ENCODE results near the gene SLC22A1.

SLC22A1 gene

DNA sequence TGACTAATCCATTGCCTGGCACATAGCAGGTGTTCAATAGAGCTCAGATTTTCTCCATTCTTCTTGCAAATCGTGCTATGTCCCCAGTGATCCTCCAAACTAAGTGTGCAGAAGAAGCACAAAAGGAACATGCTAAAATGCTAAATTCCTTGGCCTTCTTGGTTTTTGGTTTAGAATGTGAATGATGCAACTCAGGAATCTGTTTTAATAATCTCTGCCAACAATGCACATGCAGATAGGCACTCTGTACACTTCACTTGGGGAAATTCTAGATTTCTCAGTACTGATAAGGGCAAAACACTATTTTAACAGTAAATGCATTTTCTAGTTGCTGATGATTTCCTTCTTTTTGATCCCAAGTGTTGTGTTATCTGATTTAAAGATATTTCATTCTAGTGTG, 35.2 kb downstream of the SLC22A1 start:
- H3K27me3 ChIP-seq (ENCODE audit: control insufficient read depth in 1 of 2, insufficient read depth in 1 of 2, low read length in 2 of 2) = no peaks in the 10 kb centered on the region
- H3K9me3 ChIP-seq (ENCODE audit: control insufficient read depth, low read length) = peaks cover 11% of the 10 kb centered on the region
- WGBS = 67% methylated on average over 1 of the region's 1 CpG
- H3K27ac ChIP-seq (ENCODE audit: low read length, poor library complexity, severe bottlenecking) = no peak overlapping the region
- no peak overlapping the region for H4K8ac ChIP-seq (ENCODE audit: low read length)
- H2BK15ac ChIP-seq (ENCODE audit: low read depth, poor library complexity, severe bottlenecking) = no peak overlapping the region
- H3K79me1 ChIP-seq (replicated peaks; ENCODE audit: low read length, poor library complexity, severe bottlenecking) = no peaks in the 10 kb centered on the region
- H3K9ac ChIP-seq (ENCODE audit: low read length) = no peak overlapping the region
- no peak overlapping the region for H2AK5ac ChIP-seq (ENCODE audit: low read length, severe bottlenecking)
- no peaks in the 10 kb centered on the region for H3K4me1 ChIP-seq (ENCODE audit: control insufficient read depth, insufficient read depth, low read depth, low read length)
- H3K4me3 ChIP-seq (ENCODE audit: insufficient read depth in 1 of 2, low read depth in 1 of 2, low read length in 2 of 2) = no peak overlapping the region
- no peak overlapping the region for H3K18ac ChIP-seq (ENCODE audit: low read depth in 1 of 2, low read length in 2 of 2)
- no peak overlapping the region for H2BK5ac ChIP-seq (ENCODE audit: low read depth, low read length, poor library complexity, severe bottlenecking)
- H2BK12ac ChIP-seq (ENCODE audit: low read length in 2 of 2) = no peak overlapping the region
- H3K23ac ChIP-seq (ENCODE audit: low read length in 2 of 2) = no peak overlapping the region
- H2BK120ac ChIP-seq (ENCODE audit: low read depth, low read length) = no peak overlapping the region
- DNase-seq = no peak
- no peak overlapping the region for H3K14ac ChIP-seq (ENCODE audit: low read length in 2 of 2)
- peaks cover 8 to 28% of the 10 kb centered on the region in 2 experiments for H3K36me3 ChIP-seq (ENCODE audit: control insufficient read depth in 1 of 2, insufficient read depth in 2 of 2, low read depth in 1 of 2, low read length in 2 of 2)
- H4K91ac ChIP-seq (ENCODE audit: low read length) = no peak overlapping the region
- no peak overlapping the region for H2AFZ ChIP-seq (ENCODE audit: low read depth, low read length)
- no peak overlapping the region for H3K4ac ChIP-seq (ENCODE audit: low read depth in 1 of 2, low read length in 2 of 2)
- no peak overlapping the region for H3K4me2 ChIP-seq (ENCODE audit: low read length, poor library complexity, severe bottlenecking)

DNA sequence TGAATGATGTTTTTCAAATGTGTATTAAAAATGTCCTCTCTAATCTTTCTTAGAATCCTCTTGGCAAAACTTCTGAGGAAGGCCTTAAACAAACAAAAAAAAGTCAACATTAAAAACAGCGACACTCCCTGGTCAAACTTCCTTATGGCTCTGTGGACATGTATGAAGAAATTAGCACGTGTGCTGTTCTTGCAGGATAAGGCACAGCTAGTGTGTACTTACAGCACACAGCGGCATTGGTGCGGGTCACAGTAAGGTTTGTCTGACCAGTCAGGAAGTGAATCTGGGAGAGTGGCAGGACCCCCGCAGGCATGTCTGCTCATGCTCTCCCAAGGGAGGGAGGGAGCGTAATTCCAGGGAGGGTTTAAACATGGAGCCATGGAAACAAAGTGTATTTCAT, 38.8 kb downstream of the SLC22A1 start:
- Histone ChIP-seq H3K9ac (ENCODE audit: low read length) (no peak overlapping the region), H3K4me2 (ENCODE audit: low read length, poor library complexity, severe bottlenecking) (no peak overlapping the region), H3K18ac (ENCODE audit: low read depth in 1 of 2, low read length in 2 of 2) (no peak overlapping the region), H3K9me3 (ENCODE audit: control insufficient read depth, low read length) (no peaks in the 10 kb centered on the region), H2BK12ac (ENCODE audit: low read length in 2 of 2) (no peak overlapping the region), H3K23ac (ENCODE audit: low read length in 2 of 2) (no peak overlapping the region), H2BK5ac (ENCODE audit: low read depth, low read length, poor library complexity, severe bottlenecking) (no peak overlapping the region), H3K14ac (ENCODE audit: low read length in 2 of 2) (no peak overlapping the region), H2AFZ (ENCODE audit: low read depth, low read length) (no peak overlapping the region), H3K4me3 (ENCODE audit: insufficient read depth in 1 of 2, low read depth in 1 of 2, low read length in 2 of 2) (no peak overlapping the region), H2BK120ac (ENCODE audit: low read depth, low read length) (no peak overlapping the region), H3K36me3 (ENCODE audit: control insufficient read depth in 1 of 2, insufficient read depth in 2 of 2, low read depth in 1 of 2, low read length in 2 of 2) (peaks cover 8 to 15% of the 10 kb centered on the region in 2 experiments), H2BK15ac (ENCODE audit: low read depth, poor library complexity, severe bottlenecking) (no peak overlapping the region), H2AK5ac (ENCODE audit: low read length, severe bottlenecking) (no peak overlapping the region), H3K27me3 (ENCODE audit: control insufficient read depth in 1 of 2, insufficient read depth in 1 of 2, low read length in 2 of 2) (no peaks in the 10 kb centered on the region), H3K4me1 (ENCODE audit: control insufficient read depth, insufficient read depth, low read depth, low read length) (no peaks in the 10 kb centered on the region), H3K79me1 (replicated peaks; ENCODE audit: low read length, poor library complexity, severe bottlenecking) (no peaks in the 10 kb centered on the region), H3K4ac (ENCODE audit: low read depth in 1 of 2, low read length in 2 of 2) (no peak overlapping the region), H4K8ac (ENCODE audit: low read length) (no peak overlapping the region), H4K91ac (ENCODE audit: low read length) (no peak overlapping the region), H3K27ac (ENCODE audit: low read length, poor library complexity, severe bottlenecking) (no peak overlapping the region)
- no peak for DNase-seq
- 85% methylated on average over 6 of the region's 6 CpGs for WGBS

DNA sequence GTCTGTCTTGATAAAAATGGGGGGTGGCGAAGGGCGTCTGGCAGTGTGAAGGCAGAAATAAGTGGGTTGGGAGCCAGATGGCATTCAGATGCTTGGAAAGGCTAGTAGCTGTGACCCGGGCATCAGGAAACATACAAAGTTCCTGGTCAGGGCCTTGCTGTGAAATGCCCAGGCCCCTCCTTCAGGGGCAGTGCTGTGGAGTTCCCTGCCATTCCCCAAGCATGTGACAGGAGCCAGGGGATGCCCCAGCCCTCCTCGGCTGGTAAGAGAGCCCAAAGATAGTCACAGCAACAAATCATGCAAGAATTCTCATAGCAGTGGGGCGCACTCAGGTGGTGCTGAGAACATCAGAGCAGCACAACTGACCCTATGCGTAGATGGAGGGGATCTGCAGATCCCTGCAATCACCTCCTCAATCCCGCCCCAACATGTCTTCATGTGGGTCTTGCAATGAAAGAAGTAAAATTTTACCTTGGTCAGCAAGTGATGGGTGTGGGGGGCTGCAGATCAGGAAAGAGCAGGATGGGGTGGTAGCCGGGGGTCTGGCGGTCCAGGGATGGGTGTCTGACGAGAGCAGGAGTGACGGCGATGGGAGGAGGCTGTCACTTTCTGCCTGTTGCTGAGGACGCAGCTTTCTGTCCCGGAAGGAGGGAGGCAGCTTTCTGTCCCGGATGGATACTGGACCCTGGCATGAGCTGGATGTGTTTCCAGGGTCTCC, 39.5 kb downstream of the SLC22A1 start:
- Histone ChIP-seq H3K79me1 (replicated peaks; ENCODE audit: low read length, poor library complexity, severe bottlenecking) (no peaks in the 10 kb centered on the region), H2AFZ (ENCODE audit: low read depth, low read length) (no peak overlapping the region), H2BK12ac (ENCODE audit: low read length in 2 of 2) (no peak overlapping the region), H3K4me2 (ENCODE audit: low read length, poor library complexity, severe bottlenecking) (no peak overlapping the region), H2BK5ac (ENCODE audit: low read depth, low read length, poor library complexity, severe bottlenecking) (no peak overlapping the region), H3K27ac (ENCODE audit: low read length, poor library complexity, severe bottlenecking) (no peak overlapping the region), H3K9me3 (ENCODE audit: control insufficient read depth, low read length) (no peaks in the 10 kb centered on the region), H3K4ac (ENCODE audit: low read depth in 1 of 2, low read length in 2 of 2) (no peak overlapping the region), H3K27me3 (ENCODE audit: control insufficient read depth in 1 of 2, insufficient read depth in 1 of 2, low read length in 2 of 2) (no peaks in the 10 kb centered on the region), H3K4me3 (ENCODE audit: insufficient read depth in 1 of 2, low read depth in 1 of 2, low read length in 2 of 2) (no peak overlapping the region), H3K23ac (ENCODE audit: low read length in 2 of 2) (no peak overlapping the region), H3K4me1 (ENCODE audit: control insufficient read depth, insufficient read depth, low read depth, low read length) (peaks cover under 1% of the 10 kb centered on the region), H4K8ac (ENCODE audit: low read length) (no peak overlapping the region), H2AK5ac (ENCODE audit: low read length, severe bottlenecking) (no peak overlapping the region), H3K9ac (ENCODE audit: low read length) (no peak overlapping the region), H2BK120ac (ENCODE audit: low read depth, low read length) (no peak overlapping the region), H4K91ac (ENCODE audit: low read length) (no peak overlapping the region), H3K14ac (ENCODE audit: low read length in 2 of 2) (no peak overlapping the region), H3K18ac (ENCODE audit: low read depth in 1 of 2, low read length in 2 of 2) (no peak overlapping the region), H2BK15ac (ENCODE audit: low read depth, poor library complexity, severe bottlenecking) (no peak overlapping the region), H3K36me3 (ENCODE audit: control insufficient read depth in 1 of 2, insufficient read depth in 2 of 2, low read depth in 1 of 2, low read length in 2 of 2) (peaks cover 5 to 15% of the 10 kb centered on the region in 2 experiments)
- WGBS = 89% methylated on average over 14 of the region's 15 CpGs
- DNase-seq = no peak

DNA sequence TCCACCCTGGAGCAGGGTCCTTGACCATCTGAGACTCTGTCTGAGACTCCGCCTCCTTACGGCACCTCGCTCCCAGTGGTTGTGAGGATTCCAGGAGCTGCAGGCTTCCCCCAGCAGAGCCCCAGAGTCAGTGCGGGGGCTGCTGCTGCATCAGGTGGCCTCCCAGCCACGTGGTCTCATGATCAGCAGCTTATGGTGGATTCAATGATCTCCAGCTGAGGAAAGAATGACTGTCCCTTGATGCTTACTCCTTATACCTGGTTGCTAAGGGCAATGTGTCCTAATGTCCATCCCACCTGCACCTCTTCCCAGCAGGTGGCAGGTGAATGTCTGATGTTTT, 40.0 kb downstream of the SLC22A1 start:
- no peak overlapping the region for H2BK12ac ChIP-seq (ENCODE audit: low read length in 2 of 2)
- H2BK5ac ChIP-seq (ENCODE audit: low read depth, low read length, poor library complexity, severe bottlenecking) = no peak overlapping the region
- H4K91ac ChIP-seq (ENCODE audit: low read length) = no peak overlapping the region
- H3K4me1 ChIP-seq (ENCODE audit: control insufficient read depth, insufficient read depth, low read depth, low read length) = peaks cover 5% of the 10 kb centered on the region
- H3K18ac ChIP-seq (ENCODE audit: low read depth in 1 of 2, low read length in 2 of 2) = no peak overlapping the region
- no peak overlapping the region for H3K27ac ChIP-seq (ENCODE audit: low read length, poor library complexity, severe bottlenecking)
- H2BK120ac ChIP-seq (ENCODE audit: low read depth, low read length) = no peak overlapping the region
- no peaks in the 10 kb centered on the region for H3K79me1 ChIP-seq (replicated peaks; ENCODE audit: low read length, poor library complexity, severe bottlenecking)
- peaks cover 5 to 10% of the 10 kb centered on the region in 2 experiments for H3K36me3 ChIP-seq (ENCODE audit: control insufficient read depth in 1 of 2, insufficient read depth in 2 of 2, low read depth in 1 of 2, low read length in 2 of 2)
- no peak overlapping the region for H3K4ac ChIP-seq (ENCODE audit: low read depth in 1 of 2, low read length in 2 of 2)
- H3K9ac ChIP-seq (ENCODE audit: low read length) = no peak overlapping the region
- WGBS = 80% methylated on average over 5 of the region's 5 CpGs
- H3K23ac ChIP-seq (ENCODE audit: low read length in 2 of 2) = no peak overlapping the region
- no peak overlapping the region for H3K4me2 ChIP-seq (ENCODE audit: low read length, poor library complexity, severe bottlenecking)
- no peak overlapping the region for H3K14ac ChIP-seq (ENCODE audit: low read length in 2 of 2)
- no peak for DNase-seq
- no peaks in the 10 kb centered on the region for H3K27me3 ChIP-seq (ENCODE audit: control insufficient read depth in 1 of 2, insufficient read depth in 1 of 2, low read length in 2 of 2)
- H3K9me3 ChIP-seq (ENCODE audit: control insufficient read depth, low read length) = no peaks in the 10 kb centered on the region
- no peak overlapping the region for H3K4me3 ChIP-seq (ENCODE audit: insufficient read depth in 1 of 2, low read depth in 1 of 2, low read length in 2 of 2)
- H4K8ac ChIP-seq (ENCODE audit: low read length) = no peak overlapping the region
- H2AK5ac ChIP-seq (ENCODE audit: low read length, severe bottlenecking) = no peak overlapping the region
- no peak overlapping the region for H2AFZ ChIP-seq (ENCODE audit: low read depth, low read length)
- H2BK15ac ChIP-seq (ENCODE audit: low read depth, poor library complexity, severe bottlenecking) = no peak overlapping the region

Data from mesenchymal stem cell (in vitro differentiated cells and primary cell).